Neural crest cell (in vitro differentiated cells): ENCODE data around the gene GSTM2. TPM values are rescaled to one million over a fixed set of nuclear protein-coding genes. Genes with fewer than 3 reads are reported as not detected.

ENCODE experiments used
- DNase-seq: peaks from one replicate; pipeline ENCODE4 v3.0.0; 2021; ENCODE audit warnings: low read depth, mixed read lengths, low spot score
- H3K27ac Mint-ChIP-seq: one replicate; pipeline ENCODE4 v1.8.0; 2021; ENCODE audit warnings: mild to moderate bottlenecking, mixed read lengths; ENCODE audit not compliant: unreplicated experiment
- H3K27me3 Mint-ChIP-seq: 2 replicates; pipeline ENCODE4 v1.8.0; 2021; ENCODE audit warnings: low read depth, mild to moderate bottlenecking, mixed read lengths
- H3K36me3 Mint-ChIP-seq: 2 replicates; pipeline ENCODE4 v1.8.0; 2021; ENCODE audit warnings: low read depth, mild to moderate bottlenecking, mixed read lengths
- H3K4me1 Mint-ChIP-seq: 2 replicates; pipeline ENCODE4 v1.8.0; 2021; ENCODE audit warnings: mixed read lengths
- H3K4me3 Mint-ChIP-seq: one replicate; pipeline ENCODE4 v1.8.0; 2021; ENCODE audit warnings: mild to moderate bottlenecking, mixed read lengths
- H3K9me3 Mint-ChIP-seq: 2 replicates; pipeline ENCODE4 v1.8.0; 2021; ENCODE audit warnings: mixed read lengths
- total RNA-seq: library from RNA; stranded (reverse); gene quantifications from 2 replicates; pipeline ENCODE4 v1.2.1, GENCODE V29; 2021
- TF ChIP-seq, protein P1 (sequence below): fragments of 200-600 bp; sonication (generic); conservative IDR thresholded peaks from 2 replicates; pipeline ENCODE4 v1.5.0; 2021; ENCODE audit warnings: antibody characterized with exemption, mild to moderate bottlenecking

GSTM2 gene
- total RNA-seq, 1 donor from 2014 or later = 43.7 TPM

DNA sequence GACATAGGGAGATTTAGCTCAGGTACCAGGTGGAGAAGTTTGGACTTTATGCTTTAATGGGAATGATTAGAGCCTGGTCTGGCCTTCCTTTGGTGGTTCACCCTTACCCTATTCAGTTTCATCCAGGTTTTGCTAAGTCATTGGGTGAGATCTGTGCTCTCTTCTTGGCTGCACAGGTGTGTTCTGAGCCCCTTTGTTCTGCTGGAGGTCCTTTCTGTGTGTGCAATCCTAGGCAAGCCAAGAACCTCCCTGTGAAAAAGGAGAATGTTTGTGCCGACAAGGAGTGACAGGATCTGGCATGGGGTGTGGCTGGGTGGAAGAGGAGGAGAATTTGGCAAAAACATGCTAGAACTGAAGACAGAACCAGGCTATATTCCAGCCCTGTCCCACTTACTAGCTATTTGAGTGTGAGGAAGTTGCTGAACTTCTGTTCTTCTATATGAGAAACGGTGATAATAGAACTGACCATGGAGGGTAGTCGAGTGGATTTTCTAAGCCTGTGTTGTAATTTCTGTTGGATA lies 48.8 kb downstream of the GSTM2 start:
- Mint-ChIP-seq H3K4me1 (peaks cover 12% of the 10 kb centered on the region), H3K4me3 (no peak overlapping the region), H3K9me3 (no peaks in the 10 kb centered on the region), H3K27me3 (no peaks in the 10 kb centered on the region), H3K36me3 (no peaks in the 10 kb centered on the region), H3K27ac (no peak overlapping the region)
- no peak for DNase-seq
- TF ChIP-seq, protein P1, sequence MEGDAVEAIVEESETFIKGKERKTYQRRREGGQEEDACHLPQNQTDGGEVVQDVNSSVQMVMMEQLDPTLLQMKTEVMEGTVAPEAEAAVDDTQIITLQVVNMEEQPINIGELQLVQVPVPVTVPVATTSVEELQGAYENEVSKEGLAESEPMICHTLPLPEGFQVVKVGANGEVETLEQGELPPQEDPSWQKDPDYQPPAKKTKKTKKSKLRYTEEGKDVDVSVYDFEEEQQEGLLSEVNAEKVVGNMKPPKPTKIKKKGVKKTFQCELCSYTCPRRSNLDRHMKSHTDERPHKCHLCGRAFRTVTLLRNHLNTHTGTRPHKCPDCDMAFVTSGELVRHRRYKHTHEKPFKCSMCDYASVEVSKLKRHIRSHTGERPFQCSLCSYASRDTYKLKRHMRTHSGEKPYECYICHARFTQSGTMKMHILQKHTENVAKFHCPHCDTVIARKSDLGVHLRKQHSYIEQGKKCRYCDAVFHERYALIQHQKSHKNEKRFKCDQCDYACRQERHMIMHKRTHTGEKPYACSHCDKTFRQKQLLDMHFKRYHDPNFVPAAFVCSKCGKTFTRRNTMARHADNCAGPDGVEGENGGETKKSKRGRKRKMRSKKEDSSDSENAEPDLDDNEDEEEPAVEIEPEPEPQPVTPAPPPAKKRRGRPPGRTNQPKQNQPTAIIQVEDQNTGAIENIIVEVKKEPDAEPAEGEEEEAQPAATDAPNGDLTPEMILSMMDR = no peak

DNA sequence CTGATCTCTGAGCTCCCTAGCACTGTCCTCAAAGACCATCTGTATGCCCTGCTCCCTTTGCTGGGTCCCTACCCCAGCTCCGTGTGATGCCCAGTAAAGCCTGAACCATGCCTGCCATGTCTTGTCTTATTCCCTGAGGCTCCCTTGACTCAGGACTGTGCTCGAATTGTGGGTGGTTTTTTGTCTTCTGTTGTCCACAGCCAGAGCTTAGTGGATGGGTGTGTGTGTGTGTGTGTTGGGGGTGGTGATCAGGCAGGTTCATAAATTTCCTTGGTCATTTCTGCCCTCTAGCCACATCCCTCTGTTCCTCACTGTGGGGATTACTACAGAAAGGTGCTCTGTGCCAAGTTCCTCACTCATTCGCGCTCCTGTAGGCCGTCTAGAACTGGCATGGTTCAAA lies 49.9 kb downstream of the GSTM2 start:
- no peak for DNase-seq
- no peaks in the 10 kb centered on the region for H3K9me3 Mint-ChIP-seq
- TF ChIP-seq, protein P1 = no peak
- no peaks in the 10 kb centered on the region for H3K36me3 Mint-ChIP-seq
- no peaks in the 10 kb centered on the region for H3K27me3 Mint-ChIP-seq
- no peak overlapping the region for H3K27ac Mint-ChIP-seq
- H3K4me1 Mint-ChIP-seq = peaks cover 12% of the 10 kb centered on the region
- H3K4me3 Mint-ChIP-seq = no peak overlapping the region

DNA sequence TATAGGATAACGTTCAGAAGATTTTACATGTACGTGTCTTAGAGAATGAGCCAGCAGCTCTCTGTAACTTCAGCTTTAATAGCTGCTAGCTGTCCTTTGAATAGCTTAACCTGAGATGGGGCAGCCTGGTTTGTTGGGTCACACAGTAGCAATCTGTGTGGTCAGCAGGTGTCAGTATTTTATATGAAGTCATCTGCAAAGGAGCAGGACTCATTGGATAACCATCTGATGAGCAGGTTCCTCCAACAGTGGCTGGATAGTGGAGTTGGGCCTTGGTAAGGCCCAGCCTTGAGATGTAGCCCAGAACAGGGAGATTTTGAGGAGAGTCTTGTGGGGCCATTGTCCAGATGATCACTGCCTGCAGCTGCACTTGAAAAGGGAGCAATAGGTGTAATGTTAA lies 50.6 kb downstream of the GSTM2 start:
- DNase-seq = no peak
- Mint-ChIP-seq H3K9me3 (no peaks in the 10 kb centered on the region), H3K27ac (no peak overlapping the region), H3K27me3 (no peaks in the 10 kb centered on the region), H3K4me3 (no peak overlapping the region), H3K36me3 (no peaks in the 10 kb centered on the region), H3K4me1 (peaks cover 12% of the 10 kb centered on the region)
- TF ChIP-seq, protein P1 = no peak

DNA sequence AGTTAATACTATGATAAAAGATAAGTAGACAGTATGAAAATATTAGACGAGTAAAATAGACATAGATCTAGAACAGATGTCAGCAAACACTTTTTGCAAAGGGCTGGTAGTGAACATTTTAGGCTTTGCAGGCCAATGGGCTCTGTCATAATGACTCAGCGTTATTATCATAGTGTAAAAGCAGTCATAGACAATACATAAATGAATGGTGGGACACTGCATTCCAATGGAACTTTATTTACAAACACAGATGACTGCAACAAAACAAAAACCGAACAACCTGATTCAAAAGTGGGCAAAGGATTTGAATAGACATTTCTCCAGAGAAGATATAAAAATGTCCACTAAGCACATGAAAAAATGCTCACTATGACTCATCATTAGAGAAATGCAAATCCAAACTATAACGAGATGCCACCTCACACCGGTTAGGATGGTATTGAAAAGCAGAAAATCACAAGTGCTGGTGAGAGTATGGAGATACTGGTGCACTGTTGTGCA lies 51.5 kb downstream of the GSTM2 start:
- H3K36me3 Mint-ChIP-seq = no peaks in the 10 kb centered on the region
- no peak for DNase-seq
- H3K27ac Mint-ChIP-seq = no peak overlapping the region
- TF ChIP-seq, protein P1 = no peak
- no peaks in the 10 kb centered on the region for H3K27me3 Mint-ChIP-seq
- peaks cover 7% of the 10 kb centered on the region for H3K4me1 Mint-ChIP-seq
- H3K9me3 Mint-ChIP-seq = no peaks in the 10 kb centered on the region
- H3K4me3 Mint-ChIP-seq = no peak overlapping the region

DNA sequence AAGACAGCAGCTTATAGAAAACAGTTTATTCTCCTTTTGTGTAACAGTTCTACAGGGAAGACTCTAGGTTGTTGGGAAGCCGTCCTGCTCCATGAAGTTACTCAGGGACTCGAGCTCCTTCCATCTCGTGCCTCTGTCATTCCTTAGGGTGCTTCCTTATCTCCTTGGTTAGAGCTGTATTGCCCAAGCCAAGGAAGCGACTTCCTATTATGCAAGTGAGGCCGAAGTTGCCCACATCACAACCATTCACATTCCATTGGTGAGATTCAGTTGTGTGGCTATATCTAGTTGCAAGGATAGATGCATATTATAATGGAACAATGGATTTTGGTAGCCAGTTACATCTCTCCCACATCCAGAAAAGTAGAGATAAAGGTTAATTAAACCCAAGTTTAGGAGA lies 53.2 kb downstream of the GSTM2 start:
- TF ChIP-seq, protein P1 = no peak
- DNase-seq = no peak
- Mint-ChIP-seq H3K4me3 (no peak overlapping the region), H3K27ac (no peak overlapping the region), H3K27me3 (no peaks in the 10 kb centered on the region), H3K9me3 (no peaks in the 10 kb centered on the region), H3K4me1 (peaks cover 5% of the 10 kb centered on the region), H3K36me3 (no peaks in the 10 kb centered on the region)
